Osteocyte (in vitro differentiated cells): ENCODE data around the gene GSE1. TPM values are rescaled to one million over a fixed set of nuclear protein-coding genes. Genes with fewer than 3 reads are reported as not detected.

Source experiments
- DNase-seq: peaks from one replicate; pipeline ENCODE4 v3.0.0; 2021; ENCODE audit warnings: mixed read lengths; ENCODE audit not compliant: unreplicated experiment; ENCODE audit errors: extremely low spot score
- H3K27ac Mint-ChIP-seq: one replicate; pipeline ENCODE4 v1.8.0; 2021; ENCODE audit warnings: mild to moderate bottlenecking, mixed read lengths; ENCODE audit not compliant: unreplicated experiment
- H3K27me3 Mint-ChIP-seq: one replicate; pipeline ENCODE4 v1.8.0; 2021; ENCODE audit warnings: mixed read lengths; ENCODE audit not compliant: unreplicated experiment
- H3K36me3 Mint-ChIP-seq: one replicate; pipeline ENCODE4 v1.8.0; 2021; ENCODE audit warnings: mixed read lengths; ENCODE audit not compliant: unreplicated experiment
- H3K4me1 Mint-ChIP-seq: one replicate; pipeline ENCODE4 v1.8.0; 2021; ENCODE audit warnings: mixed read lengths; ENCODE audit not compliant: unreplicated experiment
- H3K4me3 Mint-ChIP-seq: one replicate; pipeline ENCODE4 v1.8.0; 2021; ENCODE audit warnings: mild to moderate bottlenecking, moderate library complexity, mixed read lengths; ENCODE audit not compliant: unreplicated experiment
- H3K9me3 Mint-ChIP-seq: one replicate; pipeline ENCODE4 v1.8.0; 2021; ENCODE audit warnings: mixed read lengths; ENCODE audit not compliant: unreplicated experiment
- CTCF ChIP-seq: fragments of 200-600 bp; sonication (generic); IDR thresholded peaks from 2 replicates; pipeline ENCODE4 v1.5.0; 2021; ENCODE audit warnings: antibody characterized with exemption, mild to moderate bottlenecking, moderate library complexity
- total RNA-seq: library from RNA; stranded (reverse); gene quantifications from 2 replicates; pipeline ENCODE4 v1.2.1, GENCODE V29; 2021

Gene GSE1
- total RNA-seq, 1 donor from 2014 or later = 64.1 TPM

- DNase-seq = no peak
- no peaks in the 10 kb centered on the region for H3K27me3 Mint-ChIP-seq
- H3K9me3 Mint-ChIP-seq = no peaks in the 10 kb centered on the region
- peak overlapping the region; percentile 54 for H3K4me3 Mint-ChIP-seq
- peaks cover 66% of the 10 kb centered on the region for H3K4me1 Mint-ChIP-seq
- no peak for TF ChIP-seq CTCF
- H3K27ac Mint-ChIP-seq = peak overlapping the region; percentile 96
- H3K36me3 Mint-ChIP-seq = peaks cover 3% of the 10 kb centered on the region
Measured at GRCh38 chr16:85569039-85569614, 44.0 kb upstream of the GSE1 start.

- H3K27me3 Mint-ChIP-seq = no peaks in the 10 kb centered on the region
- no peak for TF ChIP-seq CTCF
- H3K27ac Mint-ChIP-seq = peak overlapping the region; percentile 96
- DNase-seq = no peak
- H3K9me3 Mint-ChIP-seq = no peaks in the 10 kb centered on the region
- peaks cover 3% of the 10 kb centered on the region for H3K36me3 Mint-ChIP-seq
- H3K4me3 Mint-ChIP-seq = peak overlapping the region; percentile 54
- H3K4me1 Mint-ChIP-seq = peaks cover 68% of the 10 kb centered on the region
Measured at GRCh38 chr16:85569615-85570212, 43.4 kb upstream of the GSE1 start.

GRCh38 chr16:85570213-85570734 is 42.8 kb upstream of the GSE1 start:
- H3K4me3 Mint-ChIP-seq = peak overlapping the region; percentile 54
- no peak for TF ChIP-seq CTCF
- DNase-seq = no peak
- peaks cover 3% of the 10 kb centered on the region for H3K36me3 Mint-ChIP-seq
- H3K27me3 Mint-ChIP-seq = no peaks in the 10 kb centered on the region
- H3K4me1 Mint-ChIP-seq = peaks cover 72% of the 10 kb centered on the region
- no peaks in the 10 kb centered on the region for H3K9me3 Mint-ChIP-seq
- peak overlapping the region; percentile 96 for H3K27ac Mint-ChIP-seq

GRCh38 chr16:85570735-85571562 is 42.2 kb upstream of the GSE1 start:
- Mint-ChIP-seq H3K4me3 (no peak overlapping the region), H3K27ac (peak overlapping the region; percentile 96), H3K4me1 (peaks cover 78% of the 10 kb centered on the region), H3K36me3 (peaks cover 3% of the 10 kb centered on the region), H3K27me3 (no peaks in the 10 kb centered on the region), H3K9me3 (no peaks in the 10 kb centered on the region)
- no peak for DNase-seq
- TF ChIP-seq CTCF = no peak

DNA sequence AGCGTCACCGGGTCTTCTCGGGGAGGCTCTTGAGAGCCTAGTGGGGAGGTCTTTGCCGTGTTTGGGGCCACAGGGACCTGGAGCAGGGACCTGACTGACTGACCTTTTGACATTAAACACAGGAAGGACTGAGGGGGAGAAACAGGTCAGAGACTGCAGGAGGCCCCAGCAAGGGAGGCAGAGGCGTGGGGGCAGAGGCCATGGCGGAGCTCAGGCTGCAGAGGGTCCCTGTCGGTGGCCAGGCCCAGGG is 41.6 kb upstream of the GSE1 start:
- no peak for DNase-seq
- Mint-ChIP-seq H3K36me3 (peaks cover 3% of the 10 kb centered on the region), H3K4me3 (no peak overlapping the region), H3K27me3 (no peaks in the 10 kb centered on the region), H3K27ac (peak overlapping the region; percentile 80), H3K4me1 (peaks cover 80% of the 10 kb centered on the region), H3K9me3 (no peaks in the 10 kb centered on the region)
- TF ChIP-seq CTCF = no peak
